ENCODE data around the gene EEF2. TPM values are rescaled to one million over a fixed set of nuclear protein-coding genes. Genes with fewer than 3 reads are reported as not detected.

Gene EEF2
- total RNA-seq, 2 donors from 2014 or later, result 1,974 to 1,998 TPM

DNA sequence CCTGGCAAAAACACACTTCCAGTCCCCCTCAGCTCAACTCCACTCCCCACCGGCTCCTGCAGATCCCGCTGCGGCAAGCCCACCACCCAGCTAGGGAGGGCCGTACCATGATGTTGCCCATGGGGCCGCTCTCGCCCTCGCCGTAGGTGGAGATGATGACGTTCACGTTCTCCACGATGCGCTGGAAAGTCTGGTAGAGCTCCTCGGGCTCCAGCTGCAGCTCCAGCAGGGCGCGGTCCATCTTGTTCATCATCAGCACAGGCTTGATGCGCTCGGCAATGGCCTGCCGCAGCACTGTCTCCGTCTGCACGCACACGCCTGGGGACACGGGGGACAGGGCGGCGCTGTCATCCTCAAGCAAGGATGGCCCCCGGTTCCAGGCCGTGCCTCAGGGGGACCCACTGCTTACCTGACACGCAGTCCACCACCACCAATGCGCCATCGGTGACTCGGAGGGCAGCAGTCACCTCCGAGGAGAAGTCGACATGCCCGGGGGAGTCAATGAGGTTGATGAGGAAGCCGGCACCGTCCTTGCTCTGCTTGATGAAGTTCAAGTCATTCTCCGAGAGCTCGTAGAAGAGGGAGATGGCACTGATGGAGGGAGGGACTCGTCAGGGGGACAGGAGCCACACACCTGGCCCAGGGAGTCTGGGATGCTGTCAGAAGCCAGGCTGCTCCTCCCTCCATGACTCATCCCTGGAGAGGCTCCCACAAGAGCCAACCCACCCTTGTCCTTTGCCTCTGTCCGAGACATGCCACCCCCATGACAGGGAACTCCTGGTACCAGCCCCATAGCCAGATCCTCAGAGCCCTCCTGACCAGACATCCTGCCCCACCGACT is 2.3 kb downstream of the EEF2 start:
- Histone ChIP-seq H3K9me3 (no peaks in the 10 kb centered on the region), H3K27ac (peak overlapping the region in 1 of 2 donors; percentile 97), H3K4me1 (replicated peaks) (peaks cover 16% of the 10 kb centered on the region), H3K36me3 (peaks cover 49 to 55% of the 10 kb centered on the region in 2 donors), H3K4me3 (no peak overlapping the region), H3K27me3 (replicated peaks; ENCODE audit: insufficient read depth) (no peaks in the 10 kb centered on the region)
- WGBS, result 81% methylated on average over 39 of the region's 40 CpGs
- DNase-seq (ENCODE audit: low spot score), result no peak
- TF ChIP-seq, protein P1, sequence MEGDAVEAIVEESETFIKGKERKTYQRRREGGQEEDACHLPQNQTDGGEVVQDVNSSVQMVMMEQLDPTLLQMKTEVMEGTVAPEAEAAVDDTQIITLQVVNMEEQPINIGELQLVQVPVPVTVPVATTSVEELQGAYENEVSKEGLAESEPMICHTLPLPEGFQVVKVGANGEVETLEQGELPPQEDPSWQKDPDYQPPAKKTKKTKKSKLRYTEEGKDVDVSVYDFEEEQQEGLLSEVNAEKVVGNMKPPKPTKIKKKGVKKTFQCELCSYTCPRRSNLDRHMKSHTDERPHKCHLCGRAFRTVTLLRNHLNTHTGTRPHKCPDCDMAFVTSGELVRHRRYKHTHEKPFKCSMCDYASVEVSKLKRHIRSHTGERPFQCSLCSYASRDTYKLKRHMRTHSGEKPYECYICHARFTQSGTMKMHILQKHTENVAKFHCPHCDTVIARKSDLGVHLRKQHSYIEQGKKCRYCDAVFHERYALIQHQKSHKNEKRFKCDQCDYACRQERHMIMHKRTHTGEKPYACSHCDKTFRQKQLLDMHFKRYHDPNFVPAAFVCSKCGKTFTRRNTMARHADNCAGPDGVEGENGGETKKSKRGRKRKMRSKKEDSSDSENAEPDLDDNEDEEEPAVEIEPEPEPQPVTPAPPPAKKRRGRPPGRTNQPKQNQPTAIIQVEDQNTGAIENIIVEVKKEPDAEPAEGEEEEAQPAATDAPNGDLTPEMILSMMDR (IDR thresholded peaks at IDR 0.05), result no peak
- TF ChIP-seq POLR2AphosphoS5 (IDR thresholded peaks at IDR 0.05) (no peak), POLR2A (IDR thresholded peaks at IDR 0.05) (no peak)
- intact Hi-C loops (cut with DNase I), result loop anchor here (5.0 kb wide), 1 partner anchor 199 kb away; the partner anchor contains the start of genes ANKRD24 and SIRT6

DNA sequence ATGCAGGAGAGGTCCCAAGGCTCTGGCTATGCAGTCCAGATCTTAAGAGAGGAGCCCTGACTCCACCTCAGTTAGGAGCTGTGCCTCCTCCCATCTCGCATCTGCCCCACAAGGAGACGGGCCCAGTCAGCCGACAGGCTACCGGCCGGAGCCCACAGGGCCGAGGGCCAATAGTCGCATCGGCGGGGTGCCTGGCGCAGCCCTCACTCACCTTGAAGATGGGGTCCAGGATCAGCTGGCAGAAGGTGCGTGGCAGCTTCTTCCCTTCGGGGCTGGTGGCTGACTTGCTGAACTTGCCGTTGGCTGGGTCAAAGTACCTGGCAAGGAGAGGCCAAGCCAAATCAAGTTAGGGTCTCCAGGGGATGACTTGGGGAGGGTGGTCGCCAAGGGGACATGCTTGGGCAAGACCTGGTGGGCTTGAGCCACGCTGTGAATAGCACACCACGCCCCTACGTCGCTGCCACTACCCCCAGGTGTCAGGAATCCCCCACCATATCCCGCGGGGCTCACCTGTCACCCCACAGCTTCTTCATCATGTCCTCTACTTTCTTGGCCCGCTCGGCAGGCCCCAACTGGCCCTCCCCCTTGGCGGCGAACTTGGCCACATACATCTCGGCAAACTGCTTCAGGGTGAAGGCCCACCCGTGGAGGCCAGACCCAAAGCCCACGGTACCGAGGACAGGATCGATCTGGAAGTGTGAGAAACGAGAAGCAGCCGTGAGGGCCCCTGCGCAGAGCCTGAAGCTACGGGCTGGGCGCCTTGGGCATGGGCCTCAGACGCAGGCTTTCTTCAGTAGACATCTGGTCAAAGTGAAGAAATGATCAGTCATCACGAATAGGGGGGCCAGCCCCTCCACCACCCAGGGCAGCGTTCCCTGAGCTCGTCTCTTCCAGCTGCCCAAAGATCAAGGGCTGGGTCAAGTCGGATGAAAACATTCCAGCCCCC is 3.3 kb downstream of the EEF2 start:
- peaks cover 16% of the 10 kb centered on the region for H3K4me1 ChIP-seq (replicated peaks)
- no peak for DNase-seq (ENCODE audit: low spot score)
- H3K27ac ChIP-seq, result no peak overlapping the region
- no peak overlapping the region for H3K4me3 ChIP-seq
- intact Hi-C loops (cut with DNase I), result loop anchor here (5.0 kb wide), 1 partner anchor 200 kb away; the partner anchor contains the start of genes ANKRD24 and SIRT6
- TF ChIP-seq, protein P1 (IDR thresholded peaks at IDR 0.05), result no peak
- no peak for TF ChIP-seq POLR2A (IDR thresholded peaks at IDR 0.05)
- no peak for TF ChIP-seq POLR2AphosphoS5 (IDR thresholded peaks at IDR 0.05)
- H3K27me3 ChIP-seq (replicated peaks; ENCODE audit: insufficient read depth), result no peaks in the 10 kb centered on the region
- no peaks in the 10 kb centered on the region for H3K9me3 ChIP-seq
- 81% methylated on average over 35 of the region's 39 CpGs for WGBS
- peaks cover 58 to 64% of the 10 kb centered on the region in 2 donors for H3K36me3 ChIP-seq

DNA sequence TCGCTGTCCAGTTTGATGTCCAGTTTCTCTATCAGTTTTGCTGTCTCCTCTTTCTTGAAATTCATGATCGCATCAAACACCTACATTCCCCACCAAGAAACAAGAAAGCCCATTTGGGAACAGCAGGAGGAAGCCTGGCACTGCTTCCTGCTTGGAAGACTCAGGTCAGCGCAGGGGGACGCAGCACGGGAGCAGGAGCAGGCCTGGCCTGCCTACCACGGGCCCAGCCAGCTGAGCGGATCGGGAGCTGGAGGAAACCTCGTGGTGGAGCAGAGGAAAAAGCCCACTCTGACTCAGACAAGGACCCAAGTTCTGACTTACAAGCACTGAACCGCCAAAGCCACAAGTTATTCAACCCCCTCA is 3.9 kb downstream of the EEF2 start:
- no peak for DNase-seq (ENCODE audit: low spot score)
- Histone ChIP-seq H3K36me3 (peaks cover 64 to 70% of the 10 kb centered on the region in 2 donors), H3K4me1 (replicated peaks) (peaks cover 13% of the 10 kb centered on the region), H3K27me3 (replicated peaks; ENCODE audit: insufficient read depth) (no peaks in the 10 kb centered on the region), H3K4me3 (no peak overlapping the region), H3K9me3 (no peaks in the 10 kb centered on the region), H3K27ac (no peak overlapping the region)
- no peak for TF ChIP-seq POLR2A (IDR thresholded peaks at IDR 0.05)
- TF ChIP-seq, protein P1 (IDR thresholded peaks at IDR 0.05), result no peak
- no peak for TF ChIP-seq POLR2AphosphoS5 (IDR thresholded peaks at IDR 0.05)
- intact Hi-C loops (cut with DNase I), result loop anchor here (5.0 kb wide), 1 partner anchor 201 kb away; the partner anchor contains the start of genes ANKRD24 and SIRT6
- WGBS, result 89% methylated on average over 10 of the region's 10 CpGs

DNA sequence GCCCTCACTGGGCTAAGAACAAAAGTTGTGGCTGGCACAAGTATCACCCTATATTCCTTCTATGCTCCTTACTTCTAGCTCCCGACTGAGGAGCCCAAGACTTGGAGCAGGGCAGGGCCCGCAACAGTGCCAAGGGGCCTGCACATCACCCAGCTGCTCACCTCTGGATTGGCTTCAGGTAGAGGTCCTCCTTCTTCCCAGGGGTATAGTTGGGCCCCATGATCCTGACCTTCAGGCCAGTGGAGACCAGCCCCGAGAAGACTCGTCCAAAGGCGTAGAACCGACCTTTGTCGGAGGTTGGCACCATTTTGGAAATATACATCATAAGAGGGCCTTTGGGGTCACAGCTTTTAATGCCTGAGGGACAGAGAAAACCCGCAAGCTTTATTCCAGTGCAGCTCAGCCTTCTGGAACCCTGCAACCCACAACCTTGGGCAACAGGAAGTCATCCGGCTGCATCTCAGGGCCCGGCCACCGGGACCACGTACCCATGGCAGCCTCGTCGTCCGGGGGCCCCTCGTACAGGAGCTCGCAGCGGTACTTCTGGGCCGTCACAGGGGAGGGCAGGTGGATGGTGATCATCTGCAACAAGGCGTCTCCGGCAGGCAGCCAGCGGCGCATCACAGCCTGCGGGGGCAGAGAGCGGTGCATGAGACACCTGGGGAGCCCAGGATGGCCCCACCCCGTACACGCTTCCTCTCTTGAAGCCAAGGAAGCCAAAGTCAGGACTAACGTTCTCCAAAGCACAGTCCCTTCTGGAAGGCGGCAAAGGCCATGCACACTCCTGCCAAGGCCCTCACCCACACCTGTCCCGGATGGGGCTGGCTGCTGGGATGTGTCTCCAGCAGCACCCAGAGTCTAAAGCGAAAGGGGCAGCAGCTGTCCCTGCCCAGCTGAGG is 4.7 kb downstream of the EEF2 start:
- DNase-seq (ENCODE audit: low spot score), result no peak
- Histone ChIP-seq H3K4me1 (replicated peaks) (peaks cover 8% of the 10 kb centered on the region), H3K27me3 (replicated peaks; ENCODE audit: insufficient read depth) (no peaks in the 10 kb centered on the region), H3K27ac (no peak overlapping the region), H3K9me3 (no peaks in the 10 kb centered on the region), H3K4me3 (no peak overlapping the region), H3K36me3 (peaks cover 70 to 78% of the 10 kb centered on the region in 2 donors)
- 90% methylated on average over 31 of the region's 31 CpGs for WGBS
- no peak for TF ChIP-seq POLR2AphosphoS5 (IDR thresholded peaks at IDR 0.05)
- no peak for TF ChIP-seq POLR2A (IDR thresholded peaks at IDR 0.05)
- TF ChIP-seq, protein P1 (IDR thresholded peaks at IDR 0.05), result no peak
- intact Hi-C loops (cut with DNase I), result loop anchor here (5.0 kb wide), 1 partner anchor 202 kb away; the partner anchor contains the start of genes ANKRD24 and SIRT6
